Coronary artery (tissue), 2 donors: Measurements from ENCODE around the gene PNP.

Experiments used
- DNase-seq: peaks from one replicate; pipeline ENCODE4 v3.0.0-alpha.2; 2017; ENCODE audit warnings: low spot score
- H3K27ac ChIP-seq, 2 donors: fragments of 200-600 bp; sonication (generic); one replicate each; pipeline ENCODE4 v1.5.1; 2016 to 2019
- H3K4me3 ChIP-seq: fragments of 200-600 bp; sonication (generic); 2 replicates; pipeline ENCODE4 v1.5.1; 2016; ENCODE audit warnings: mild to moderate bottlenecking, moderate library complexity
- CTCF ChIP-seq: fragments of 200-600 bp; sonication (generic); IDR thresholded peaks from one replicate; pipeline ENCODE4 v1.5.1; 2019; ENCODE audit warnings: antibody characterized with exemption

Gene PNP

GRCh38 chr14:20482382-20482781 is 13.2 kb downstream of the PNP start:
- no peak overlapping the region for H3K4me3 ChIP-seq
- TF ChIP-seq CTCF, result no peak
- no peak for DNase-seq
- no peak overlapping the region for H3K27ac ChIP-seq

- no peak for DNase-seq
- Histone ChIP-seq H3K27ac (no peak overlapping the region), H3K4me3 (no peak overlapping the region)
- no peak for TF ChIP-seq CTCF
Observed at GRCh38 chr14:20485900-20486299, 16.7 kb downstream of the PNP start.

DNA sequence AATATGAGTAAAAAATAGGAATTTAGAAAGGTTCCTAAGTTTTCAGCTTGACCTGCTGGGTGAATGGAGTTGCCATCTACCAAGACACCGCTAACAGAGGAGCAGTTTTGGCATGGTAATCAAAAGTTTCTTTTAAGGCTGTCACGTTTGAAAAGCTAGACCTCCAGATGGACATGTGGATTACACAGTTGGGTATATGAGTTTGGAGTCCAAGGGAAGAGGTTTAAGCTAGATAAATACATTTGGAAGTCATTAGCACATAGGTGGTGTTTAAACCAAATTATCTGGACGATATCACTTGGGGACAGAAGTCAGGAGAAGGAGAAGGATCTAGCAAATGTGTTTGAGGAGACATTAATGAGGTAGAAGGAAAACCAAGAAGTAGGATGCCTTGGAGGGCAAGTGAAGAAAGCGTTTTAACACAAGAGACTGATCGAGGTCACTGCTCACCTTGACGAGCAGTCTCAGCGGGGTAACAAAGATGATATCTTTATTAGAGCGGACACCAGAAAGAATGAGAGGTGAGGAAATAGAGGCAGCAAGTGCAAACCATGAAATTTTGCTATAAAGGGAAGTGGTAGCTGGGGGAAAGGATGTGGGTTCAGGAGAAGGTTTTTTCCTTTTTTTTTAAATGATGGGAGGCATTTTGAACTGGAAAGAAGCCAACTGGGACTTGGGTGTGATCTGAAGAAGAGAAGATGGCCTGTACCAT is 17.6 kb downstream of the PNP start:
- no peak for TF ChIP-seq CTCF
- no peak for DNase-seq
- Histone ChIP-seq H3K4me3 (no peak overlapping the region), H3K27ac (no peak overlapping the region)

- DNase-seq, result no peak
- no peak overlapping the region for H3K4me3 ChIP-seq
- H3K27ac ChIP-seq, result no peak overlapping the region
- no peak for TF ChIP-seq CTCF
Observed at GRCh38 chr14:20487396-20487725, 18.2 kb downstream of the PNP start.

DNA sequence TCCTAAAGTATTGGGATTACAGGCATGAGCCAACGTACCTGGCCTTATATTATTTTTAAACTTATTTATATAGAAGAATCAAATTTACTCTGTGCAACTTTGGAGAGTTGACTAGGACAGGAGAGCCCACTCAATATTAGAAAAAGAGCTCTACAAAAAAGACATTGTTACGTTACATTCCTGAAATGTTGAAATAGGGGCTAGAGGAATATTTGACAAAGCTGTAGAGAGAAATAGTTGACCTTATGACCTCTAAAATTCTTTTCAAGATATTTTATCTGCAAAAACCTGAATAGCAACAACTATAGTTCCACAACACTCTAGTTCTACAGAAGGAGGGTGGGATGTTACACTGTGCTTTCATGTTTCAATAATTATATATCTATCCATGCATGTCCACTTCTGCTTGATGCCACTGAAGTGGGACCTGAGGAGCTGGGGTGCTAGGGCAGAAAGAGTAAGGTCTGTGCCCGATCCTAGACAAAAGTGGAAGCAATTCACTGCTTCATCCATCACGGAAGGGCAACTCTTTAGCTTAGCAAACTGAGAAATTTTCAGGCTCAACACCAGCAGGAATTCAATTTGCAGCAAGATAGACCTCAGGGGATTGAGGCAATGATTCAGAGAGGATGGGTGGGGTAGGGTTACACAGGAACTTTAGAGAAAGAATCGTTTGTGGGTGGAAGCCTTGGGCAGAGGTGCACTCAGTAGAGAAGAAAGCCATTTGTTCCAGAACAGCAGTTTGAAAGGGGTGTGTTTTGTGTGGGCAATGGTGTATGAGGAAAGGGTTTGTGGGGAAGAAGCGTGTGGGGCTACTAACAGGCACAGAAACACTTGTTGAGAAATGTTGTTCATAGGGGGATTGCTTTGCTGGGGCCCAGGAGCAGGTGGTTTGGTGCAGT is 20.1 kb downstream of the PNP start:
- TF ChIP-seq CTCF, result no peak
- no peak overlapping the region for H3K27ac ChIP-seq
- DNase-seq, result no peak
- H3K4me3 ChIP-seq, result no peak overlapping the region

GRCh38 chr14:20490563-20490962 is 21.4 kb downstream of the PNP start:
- no peak for DNase-seq
- no peak for TF ChIP-seq CTCF
- H3K27ac ChIP-seq, result no peak overlapping the region

GRCh38 chr14:20492486-20492885 is 23.3 kb downstream of the PNP start:
- no peak for TF ChIP-seq CTCF
- H3K27ac ChIP-seq, result no peak overlapping the region
- no peak for DNase-seq

More at GRCh38 chr14:20490563-20490962, 21.4 kb downstream of the PNP start:
- no peak overlapping the region for H3K4me3 ChIP-seq

More at GRCh38 chr14:20492486-20492885, 23.3 kb downstream of the PNP start:
- no peak overlapping the region for H3K4me3 ChIP-seq
